Germinal center (tissue), 1 donor: ENCODE results near the gene CRYM.
"Not testable (repeated sequence)": the region's sequence is repeated elsewhere in the genome, so short reads cannot be mapped to it uniquely, and the experiment has no call there.

Experiments
- DNase-seq: peaks from one replicate; pipeline ENCODE4 v3.0.0; 2012; ENCODE audit warnings: mixed read lengths, low spot score

Gene CRYM

DNA sequence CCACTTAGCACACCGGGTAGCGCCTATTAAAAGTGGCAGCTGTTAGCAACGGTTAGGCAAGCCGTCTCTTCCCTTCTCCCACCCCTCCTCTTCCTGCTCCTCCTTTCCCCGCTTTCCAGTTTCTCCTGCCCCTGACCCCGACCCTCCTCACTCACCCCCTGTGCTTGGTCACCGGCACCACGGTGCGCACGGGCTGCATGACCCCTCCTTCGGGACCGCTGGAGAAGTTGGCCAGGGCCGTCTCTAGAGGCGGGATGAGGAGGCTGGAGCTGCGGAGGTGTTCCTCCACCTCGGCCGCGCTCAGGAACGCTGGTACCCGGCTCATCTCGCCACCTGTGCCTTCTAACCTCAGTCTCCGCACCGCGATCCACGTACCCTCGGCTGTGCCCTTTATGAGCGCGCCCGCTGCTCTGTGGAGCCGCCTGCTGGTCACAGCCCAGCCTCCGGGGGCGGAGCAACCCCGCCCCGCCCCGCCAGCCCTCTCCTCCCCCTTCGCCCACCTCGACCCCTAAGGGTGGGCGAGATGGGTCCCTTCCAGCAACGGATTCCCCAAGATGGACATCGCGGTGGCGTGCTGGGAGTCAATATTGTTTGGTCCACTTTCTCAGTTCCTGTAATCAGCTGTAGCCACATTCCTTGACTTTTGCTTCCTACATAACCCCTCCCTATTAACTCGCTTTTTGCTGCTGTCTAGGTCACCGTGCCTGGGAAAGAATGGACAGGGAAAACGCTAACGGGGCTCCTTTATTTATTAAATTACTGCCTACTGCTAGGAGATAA lies at the start of gene CRYM:
CRYM (minus strand) TSS at position 364 of the 780 bp plus-strand sequence; CDS start at position 325, 39 bp downstream.
- DNase-seq: peak; percentile 88

DNA sequence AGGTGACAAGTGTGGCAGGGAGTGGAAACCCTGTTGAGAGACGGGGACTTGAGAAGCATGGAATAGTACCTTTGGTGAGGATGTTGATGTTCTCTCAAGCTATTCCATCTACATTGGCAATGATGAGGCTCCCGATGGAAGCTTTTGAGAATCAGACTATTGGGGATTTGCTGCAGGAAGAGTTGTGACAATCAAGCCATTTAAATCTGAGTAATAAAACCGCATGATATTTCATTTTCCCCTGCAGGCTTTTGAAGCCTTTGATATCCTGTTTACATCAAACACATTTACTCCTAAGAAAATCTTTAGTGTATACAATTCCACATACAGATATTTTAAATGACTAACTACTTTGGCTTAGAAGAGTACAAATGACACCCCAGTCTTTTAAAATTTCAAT lies 49.0 kb upstream of the CRYM start:
- no peak for DNase-seq

DNA sequence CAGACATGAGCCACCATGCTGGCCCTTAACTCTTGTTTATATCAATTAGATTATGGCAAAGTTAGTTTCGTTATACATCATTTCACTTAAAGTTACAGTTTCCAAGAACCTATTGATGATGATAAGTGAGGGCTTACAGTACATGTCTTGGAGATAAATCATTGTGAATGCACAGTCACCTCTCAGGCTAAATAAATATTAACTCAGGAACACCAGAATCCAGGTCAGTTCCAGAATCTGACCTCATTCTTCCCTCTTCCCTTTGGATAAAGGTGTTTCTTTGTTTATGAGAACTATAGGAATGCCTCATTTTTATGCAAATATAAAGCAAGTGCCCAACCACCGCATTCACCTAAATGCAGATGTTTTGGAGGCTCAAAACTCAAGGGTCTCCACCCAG lies 48.4 kb upstream of the CRYM start:
- DNase-seq: no peak

DNA sequence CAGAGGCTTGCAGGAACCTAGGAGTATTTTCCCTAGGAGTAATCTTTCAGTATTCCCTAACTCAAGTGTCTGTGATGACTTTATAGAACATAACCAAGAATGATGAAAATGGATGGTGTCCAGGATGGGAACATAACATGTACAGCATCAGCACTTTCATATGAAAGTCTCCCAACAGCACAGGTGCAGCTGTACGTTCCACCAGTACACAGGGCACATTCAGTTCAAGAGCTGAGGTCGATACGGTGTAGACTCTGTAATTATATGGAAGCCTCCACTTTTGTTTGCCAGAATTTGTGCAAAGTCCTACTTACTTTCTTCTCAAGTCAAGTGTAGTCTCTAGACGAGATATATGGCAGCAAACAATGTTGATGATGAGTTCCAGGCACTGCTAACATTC lies 46.2 kb upstream of the CRYM start:
- no peak for DNase-seq

- DNase-seq: not testable (repeated sequence)
Observed at GRCh38 chr16:21322251-21322650, 44.2 kb upstream of the CRYM start.

DNA sequence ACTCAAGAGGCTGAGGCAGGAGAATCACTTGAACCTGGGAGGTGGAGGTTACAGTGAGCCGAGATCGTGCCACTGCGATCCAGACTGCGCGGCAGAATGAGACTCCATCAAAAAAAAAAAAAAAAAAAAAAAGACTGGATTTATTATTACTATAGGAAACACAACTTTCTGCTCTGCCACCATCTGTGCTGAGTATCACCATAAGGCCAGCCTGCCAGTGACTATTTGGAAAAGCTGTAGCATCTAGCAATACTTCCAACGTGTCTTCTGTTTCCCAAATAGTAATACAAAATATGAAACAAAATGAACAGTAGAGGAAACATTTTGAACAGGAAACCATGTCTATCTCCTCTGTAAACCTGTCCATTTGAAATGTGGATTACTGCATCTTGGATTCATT lies 43.6 kb upstream of the CRYM start:
- no peak for DNase-seq

- no peak for DNase-seq
Observed at GRCh38 chr16:21314339-21314738, 36.2 kb upstream of the CRYM start.

DNA sequence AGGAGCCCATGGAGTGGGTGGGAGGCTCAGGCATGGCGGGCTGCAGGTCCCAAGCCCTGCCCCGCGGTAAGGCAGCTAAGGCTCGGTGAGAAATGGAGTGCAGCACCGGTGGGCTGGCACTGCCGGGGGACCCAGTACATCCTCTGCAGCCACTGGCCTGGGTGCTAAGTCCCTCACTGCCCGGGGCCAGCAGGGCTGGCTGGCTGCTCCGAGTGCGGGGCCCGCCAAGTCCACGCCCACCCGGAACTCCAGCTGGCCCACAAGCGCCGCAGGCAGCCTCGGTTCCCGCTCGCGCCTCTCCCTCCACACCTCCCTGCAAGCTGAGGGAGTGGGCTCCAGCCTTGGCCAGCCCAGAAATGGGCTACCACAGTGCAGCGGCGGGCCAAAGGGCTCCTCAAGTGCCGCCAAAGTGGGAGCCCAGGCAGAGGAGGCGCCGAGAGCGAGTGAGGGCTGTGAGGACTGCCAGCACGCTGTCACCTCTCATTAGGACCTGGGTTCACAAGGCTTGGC lies 34.8 kb upstream of the CRYM start:
- not testable (repeated sequence) for DNase-seq

DNA sequence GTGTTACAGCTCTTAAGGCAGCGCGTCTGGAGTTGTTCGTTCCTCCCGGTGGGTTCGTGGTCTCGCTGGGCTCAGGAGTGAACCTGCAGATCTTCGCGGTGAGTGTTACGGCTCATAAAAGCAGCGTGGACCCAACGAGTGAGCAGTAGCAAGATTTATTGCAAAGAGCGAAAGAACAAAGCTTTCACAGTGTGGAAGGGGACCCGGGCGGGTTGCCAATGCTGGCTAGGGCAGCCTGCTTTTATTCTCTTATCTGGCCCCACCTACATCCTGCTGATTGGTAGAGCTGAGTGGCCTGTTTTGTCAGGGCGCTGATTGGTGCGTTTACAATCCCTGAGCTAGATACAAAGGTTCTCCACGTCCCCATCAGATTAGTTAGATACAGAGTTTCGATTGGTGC lies 34.0 kb upstream of the CRYM start:
- not testable (repeated sequence) for DNase-seq

GRCh38 chr16:21306712-21307111 lies 28.6 kb upstream of the CRYM start:
- not testable (repeated sequence) for DNase-seq

- DNase-seq: no peak
Observed at GRCh38 chr16:21302898-21303528, 24.9 kb upstream of the CRYM start.

GRCh38 chr16:21302454-21302853 lies 24.4 kb upstream of the CRYM start:
- DNase-seq: no peak

GRCh38 chr16:21301895-21302291 lies 23.8 kb upstream of the CRYM start:
- no peak for DNase-seq

DNA sequence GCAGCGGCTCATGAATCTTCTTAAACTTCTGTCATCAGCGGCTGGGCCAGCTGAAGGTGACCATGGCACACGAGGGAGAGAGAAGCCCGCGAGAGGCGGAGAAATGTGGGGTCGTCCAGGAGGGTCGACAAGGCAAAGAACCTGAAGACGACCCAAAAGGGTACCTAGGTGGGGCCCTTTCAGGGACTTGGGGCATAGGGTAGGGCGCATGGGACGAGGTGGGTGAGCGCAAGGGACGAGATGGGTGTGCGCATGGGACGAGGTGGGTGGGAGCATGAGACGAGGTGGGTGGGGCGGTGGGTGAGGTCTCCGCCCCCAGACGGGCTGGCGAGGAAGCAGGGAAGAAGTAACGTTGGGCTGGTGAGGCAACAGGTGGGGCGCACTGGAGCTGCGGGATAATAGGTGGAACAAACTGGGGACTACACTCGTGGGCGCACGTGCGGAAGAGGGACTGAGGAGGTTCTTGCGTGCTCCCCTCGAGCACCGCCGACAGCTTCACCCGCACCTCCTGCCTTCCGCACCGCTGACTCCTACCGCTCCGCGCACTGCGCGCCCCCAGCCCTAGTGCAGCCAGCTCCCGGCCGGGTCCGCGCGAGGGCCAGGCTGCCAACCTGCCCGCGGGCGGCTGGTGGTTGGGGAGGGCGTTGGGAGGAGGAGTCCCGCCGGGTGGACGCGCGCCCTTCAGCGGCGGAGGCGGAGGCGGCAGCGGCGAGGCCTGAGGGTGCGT lies 23.2 kb upstream of the CRYM start:
- DNase-seq: peak; percentile 87

- DNase-seq: peak; percentile 79
Observed at GRCh38 chr16:21300309-21301167, 22.4 kb upstream of the CRYM start.

DNA sequence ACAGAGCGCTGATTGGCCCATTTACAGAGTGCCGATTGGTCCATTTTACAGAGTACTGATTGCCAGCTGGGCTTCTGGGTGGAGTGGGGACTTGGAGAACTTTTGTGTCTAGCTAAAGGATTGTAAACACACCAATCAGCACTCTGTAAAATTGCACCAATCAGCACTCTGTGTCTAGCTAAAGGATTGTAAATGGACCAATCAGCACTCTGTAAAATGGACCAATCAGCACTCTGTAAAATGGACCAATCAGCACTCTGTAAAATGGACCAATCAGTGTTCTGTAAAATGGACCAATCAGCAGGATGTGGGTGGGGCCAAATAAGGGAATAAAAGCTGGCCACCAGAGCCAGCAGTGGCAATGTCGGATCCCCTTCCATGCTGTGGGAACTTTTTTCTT lies 11.7 kb upstream of the CRYM start:
- not testable (repeated sequence) for DNase-seq

- DNase-seq: no peak
Observed at GRCh38 chr16:21285314-21285713, 7.2 kb upstream of the CRYM start.

DNA sequence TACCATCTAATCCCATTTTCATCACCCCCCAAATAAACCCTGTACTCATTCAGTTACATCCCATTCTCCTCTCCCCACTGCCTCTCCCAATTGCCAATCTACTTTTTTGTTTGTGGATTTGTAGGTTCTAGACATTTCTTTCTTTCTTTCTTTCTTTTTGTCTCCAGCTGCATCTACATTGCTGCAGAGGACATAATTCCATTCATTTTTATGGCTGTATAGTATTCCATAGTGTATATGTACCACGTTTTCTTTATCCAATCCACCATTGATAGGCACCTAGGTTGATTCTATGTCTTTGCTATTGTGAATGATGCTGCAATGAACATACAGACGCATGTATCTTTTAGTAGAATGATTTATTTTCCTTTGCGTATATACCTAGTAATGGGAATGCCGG lies 6.3 kb upstream of the CRYM start:
- DNase-seq: no peak

- peak; percentile 37 for DNase-seq
Observed at GRCh38 chr16:21283521-21284289, 5.6 kb upstream of the CRYM start.

DNA sequence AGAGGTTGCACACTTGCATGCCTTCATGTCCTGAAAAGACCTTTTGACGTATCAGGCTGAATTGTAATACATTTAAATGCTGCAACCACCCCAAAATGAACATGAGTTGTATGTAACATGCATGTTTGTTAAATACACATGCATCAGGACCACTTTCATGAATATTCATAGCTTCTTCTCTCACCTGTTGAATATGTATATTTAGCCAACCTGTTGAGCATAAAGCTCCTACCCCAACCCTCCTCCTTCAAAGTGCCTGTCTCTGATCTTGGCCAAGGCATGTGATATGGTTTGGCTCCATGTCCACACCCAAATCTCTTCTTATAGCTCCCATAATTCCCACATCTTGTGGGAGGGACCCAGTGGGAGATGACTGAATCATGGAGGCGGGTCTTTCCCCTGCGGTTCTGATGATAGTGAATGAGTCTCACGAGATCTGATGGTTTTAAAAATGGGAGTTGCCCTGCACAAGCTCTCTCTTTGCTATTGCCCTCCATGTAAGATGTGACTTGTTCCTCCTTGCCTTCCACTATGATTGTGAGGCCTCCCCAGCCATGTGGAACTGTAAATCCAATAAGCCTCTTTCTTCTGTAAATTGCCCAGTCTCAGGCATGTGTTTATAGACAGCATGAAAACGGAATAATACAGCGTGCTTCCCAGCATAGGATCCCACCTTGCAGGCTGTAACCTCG lies 3.8 kb upstream of the CRYM start:
- DNase-seq: no peak
